CD14-positive monocyte (primary cell): Measurements from ENCODE around the gene BCAS1. TPM values are rescaled to one million over a fixed set of nuclear protein-coding genes. Genes with fewer than 3 reads are reported as not detected.

Experiments used
- DNase-seq, 3 donors: peaks; one replicate each; pipeline ENCODE4 v3.0.0-alpha.2; 2011 to 2022
- H2AFZ ChIP-seq: 2 replicates; pipeline ENCODE4 v1.6.0; 2012; ENCODE audit warnings: mild to moderate bottlenecking, low read depth, low read length, inconsistent platforms; ENCODE audit not compliant: insufficient read depth, poor library complexity, severe bottlenecking
- H3K27ac ChIP-seq, 2 donors: 1 replicate in 1 of 2; 2 replicates in 1 of 2; pipeline ENCODE4 v1.5.1; 2012 to 2013; ENCODE audit warnings: low read length in 2 of 2, control low read depth in 1 of 2, inconsistent platforms in 1 of 2, low read depth in 1 of 2, mild to moderate bottlenecking in 1 of 2
- H3K27me3 ChIP-seq, 2 donors: one replicate each; pipeline versions ENCODE4 v1.6.0 to v1.6.1; 2011 to 2013; ENCODE audit warnings: low read length in 2 of 2; ENCODE audit not compliant: control insufficient read depth in 2 of 2, insufficient read depth in 2 of 2
- H3K36me3 ChIP-seq, 2 donors: replicated peaks in 1 of 2; 1 replicate in 1 of 2; 2 replicates in 1 of 2; pipeline versions ENCODE4 v1.5.1 to v1.6.1; 2012 to 2013; ENCODE audit warnings: low read length in 2 of 2, control low read depth in 1 of 2, inconsistent platforms in 1 of 2, mild to moderate bottlenecking in 1 of 2; ENCODE audit not compliant: insufficient read depth in 2 of 2, control insufficient read depth in 1 of 2
- H3K4me1 ChIP-seq, 2 donors: 1 replicate in 1 of 2; 2 replicates in 1 of 2; pipeline versions ENCODE4 v1.5.1 to v1.6.1; 2012 to 2013; ENCODE audit warnings: low read length in 2 of 2, control low read depth in 1 of 2, inconsistent platforms in 1 of 2, mild to moderate bottlenecking in 1 of 2, moderate library complexity in 1 of 2; ENCODE audit not compliant: insufficient read depth in 2 of 2, control insufficient read depth in 1 of 2
- H3K4me2 ChIP-seq: replicated peaks from 2 replicates; pipeline ENCODE3; 2012; ENCODE audit warnings: low read length, moderate library complexity, mild to moderate bottlenecking; ENCODE audit not compliant: poor library complexity, severe bottlenecking; ENCODE audit errors: extremely low read depth
- H3K4me3 ChIP-seq, 3 experiments: fragments of 200-600 bp in 1 of 3; sonication (generic) in 1 of 3; replicated peaks in 1 of 3; 1 replicate in 2 of 3; 2 replicates in 1 of 3; pipeline ENCODE4 v1.5.1; 2011 to 2013; ENCODE audit warnings: low read length in 3 of 3, mild to moderate bottlenecking in 3 of 3, control low read depth in 2 of 3, low read depth in 2 of 3, inconsistent platforms in 1 of 3, moderate library complexity in 1 of 3
- H3K79me2 ChIP-seq: 2 replicates; pipeline ENCODE4 v1.6.0; 2012; ENCODE audit warnings: mild to moderate bottlenecking, control low read depth, inconsistent platforms, low read length, moderate library complexity; ENCODE audit not compliant: insufficient read depth
- H3K9ac ChIP-seq: 2 replicates; pipeline ENCODE4 v1.6.0; 2017; ENCODE audit warnings: low read length, mild to moderate bottlenecking; ENCODE audit not compliant: insufficient read depth, poor library complexity, severe bottlenecking
- H3K9me3 ChIP-seq, 2 donors: replicated peaks in 1 of 2; 1 replicate in 1 of 2; 2 replicates in 1 of 2; pipeline versions ENCODE4 v1.5.1 to v1.6.1; 2012 to 2013; ENCODE audit warnings: low read length in 2 of 2, control low read depth in 1 of 2; ENCODE audit not compliant: control insufficient read depth in 1 of 2, insufficient read depth in 1 of 2
- H4K20me1 ChIP-seq: 2 replicates; pipeline ENCODE4 v1.6.0; 2012; ENCODE audit warnings: mild to moderate bottlenecking, low read length, control low read depth, moderate library complexity; ENCODE audit not compliant: insufficient read depth
- H3K27ac Mint-ChIP-seq, 7 donors: one replicate each; pipeline ENCODE4 v1.8.0; 2020; ENCODE audit warnings: mild to moderate bottlenecking in 7 of 7, mixed read lengths in 7 of 7, moderate library complexity in 6 of 7, inconsistent platforms in 2 of 7
- H3K27me3 Mint-ChIP-seq, 3 donors: one replicate each; pipeline ENCODE4 v1.8.0; 2021 to 2022; ENCODE audit warnings: low read depth in 3 of 3, mild to moderate bottlenecking in 3 of 3, mixed read lengths in 3 of 3, moderate library complexity in 3 of 3, inconsistent platforms in 1 of 3
- H3K36me3 Mint-ChIP-seq, 2 donors: one replicate each; pipeline ENCODE4 v1.8.0; 2020; ENCODE audit warnings: mixed read lengths in 2 of 2, inconsistent platforms in 1 of 2, mild to moderate bottlenecking in 1 of 2
- H3K4me1 Mint-ChIP-seq: one replicate; pipeline ENCODE4 v1.8.0; 2020; ENCODE audit warnings: mild to moderate bottlenecking, mixed read lengths
- H3K4me3 Mint-ChIP-seq, 2 donors: one replicate each; pipeline ENCODE4 v1.8.0; 2020; ENCODE audit warnings: mild to moderate bottlenecking in 2 of 2, mixed read lengths in 2 of 2, moderate library complexity in 1 of 2
- H3K9me3 Mint-ChIP-seq, 7 donors: one replicate each; pipeline ENCODE4 v1.8.0; 2020 to 2022; ENCODE audit warnings: mixed read lengths in 7 of 7, mild to moderate bottlenecking in 6 of 7, moderate library complexity in 6 of 7, inconsistent platforms in 2 of 7
- CTCF ChIP-seq: fragments of 200-600 bp; IDR thresholded peaks from one replicate; pipeline ENCODE4 v1.8.0; 2022; ENCODE audit warnings: antibody characterized with exemption, mild to moderate bottlenecking
- WGBS: methylation state at CpG from one replicate; pipeline ENCODE4 v1.1.5; 2013; ENCODE audit warnings: missing lambda C conversion rate; ENCODE audit not compliant: insufficient coverage; 5-methylcytosine and 5-hydroxymethylcytosine counted together
- intact Hi-C, 2 donors: fragments of 100-400 bp; cut with micrococcal nuclease; formaldehyde crosslinking; loops; one replicate each; pipeline versions ENCODE4 v1.15.0 to v1.15.1; 2023
- polyA plus RNA-seq, 3 donors: library from polyadenylated mRNA; depleted of rRNA in 1 of 3; unstranded in 2 of 3; stranded (reverse) in 1 of 3; fragments of 300-500 nt in 2 of 3; fragments of >200 nt in 1 of 3; fragmentation: Illumina TruSeq in 2 of 3; gene quantifications; 1 replicate in 2 of 3; 2 replicates in 1 of 3; pipeline ENCODE4 v1.2.3, GENCODE V29; 2012 to 2021

BCAS1 gene
- polyA plus RNA-seq, 3 donors = 0.01 to 0.02 TPM; not detected in 1

GRCh38 chr20:54064939-54065338 lies 5.5 kb downstream of the BCAS1 start:
- H3K79me2 ChIP-seq = no peaks in the 10 kb centered on the region
- Mint-ChIP-seq H3K27ac (no peak overlapping the region), H3K36me3 (no peaks in the 10 kb centered on the region), H3K9me3 (no peaks in the 10 kb centered on the region), H3K4me3 (no peak overlapping the region), H3K27me3 (peaks cover 1 to 2% (median 1%) of the 10 kb centered on the region in 3 donors), H3K4me1 (peaks cover 4% of the 10 kb centered on the region)
- no peaks in the 10 kb centered on the region for H3K36me3 ChIP-seq
- no peak overlapping the region for H2AFZ ChIP-seq
- H3K4me3 ChIP-seq = no peak overlapping the region
- intact Hi-C loops = loop anchor here (10.0 kb wide), 2 partner anchors 490 to 500 kb away; no protein-coding TSS in a partner anchor
- H3K4me1 ChIP-seq = no peaks in the 10 kb centered on the region
- TF ChIP-seq CTCF = no peak
- no peaks in the 10 kb centered on the region for H3K9me3 ChIP-seq
- H3K4me2 ChIP-seq = no peak overlapping the region
- no peak overlapping the region for H3K9ac ChIP-seq
- H3K27me3 ChIP-seq = no peaks in the 10 kb centered on the region
- H3K27ac ChIP-seq = no peak overlapping the region
- H4K20me1 ChIP-seq = no peaks in the 10 kb centered on the region
- no peak for DNase-seq
- WGBS = 100% methylated on average over 1 of the region's 7 CpGs

DNA sequence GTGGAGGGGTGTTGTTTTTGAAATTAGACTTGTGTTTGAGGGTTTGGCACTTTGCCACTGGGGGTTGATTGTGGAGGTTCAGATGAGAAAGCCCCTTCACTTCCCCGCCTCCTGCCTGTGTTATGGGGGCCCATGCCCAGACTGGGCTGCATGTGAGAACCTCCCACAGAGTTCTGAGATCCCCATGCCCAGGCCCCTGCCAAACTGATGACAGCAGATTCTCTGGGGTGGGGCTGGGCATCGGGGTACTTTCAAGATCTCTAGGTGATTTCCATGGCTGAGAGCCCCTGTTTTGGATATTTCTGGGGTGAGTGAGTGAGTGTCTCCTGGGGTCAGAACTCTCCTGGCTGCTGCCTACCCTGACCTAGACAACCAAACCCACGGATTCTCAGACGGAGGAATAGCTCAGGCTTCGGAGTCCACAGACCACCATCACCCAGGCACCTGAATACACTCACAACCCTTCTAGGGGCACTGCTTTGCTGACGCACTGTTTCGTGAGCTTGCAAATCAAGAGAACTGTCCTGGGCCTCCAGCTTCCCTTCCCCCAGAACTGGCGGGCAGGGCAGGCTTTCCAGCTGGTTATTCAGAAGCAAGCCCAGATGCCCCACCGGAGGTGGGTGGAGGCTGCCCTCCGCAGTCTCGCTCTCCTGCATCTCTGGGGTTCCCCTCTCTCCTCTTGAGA lies 6.3 kb downstream of the BCAS1 start:
- intact Hi-C loops = loop anchor here (10.0 kb wide), 2 partner anchors 489 to 499 kb away; no protein-coding TSS in a partner anchor

More for the DNA sequence above, 6.3 kb downstream of the BCAS1 start:
- H3K4me1 Mint-ChIP-seq = peaks cover 4% of the 10 kb centered on the region
- H3K9me3 ChIP-seq = no peaks in the 10 kb centered on the region
- no peak overlapping the region for H2AFZ ChIP-seq
- H3K27me3 ChIP-seq = no peaks in the 10 kb centered on the region
- peaks cover 0 to 2% (median 1%) of the 10 kb centered on the region in 3 donors for H3K27me3 Mint-ChIP-seq
- H3K4me3 ChIP-seq = no peak overlapping the region
- no peaks in the 10 kb centered on the region for H3K4me1 ChIP-seq
- no peak overlapping the region for H3K4me2 ChIP-seq
- no peak for TF ChIP-seq CTCF
- H3K79me2 ChIP-seq = no peaks in the 10 kb centered on the region
- WGBS = 20% methylated on average over 9 of the region's 11 CpGs
- no peak overlapping the region for H3K27ac Mint-ChIP-seq
- no peaks in the 10 kb centered on the region for H3K9me3 Mint-ChIP-seq
- no peak overlapping the region for H3K27ac ChIP-seq
- H3K36me3 Mint-ChIP-seq = no peaks in the 10 kb centered on the region
- H3K9ac ChIP-seq = no peak overlapping the region
- H3K36me3 ChIP-seq = no peaks in the 10 kb centered on the region
- H4K20me1 ChIP-seq = no peaks in the 10 kb centered on the region
- DNase-seq = no peak
- H3K4me3 Mint-ChIP-seq = no peak overlapping the region
